Endothelial cell of umbilical vein (primary cell): ENCODE measurements around the gene RTP3. TPM values are rescaled to one million over a fixed set of nuclear protein-coding genes. Genes with fewer than 3 reads are reported as not detected.

Source experiments
- BruUV-seq: library from RNA; stranded (reverse); fragments of 400-500 nt; replicated peaks from 2 replicates; lab custom pipeline; 2021; lab: Mats Ljungman, UMichigan
- CTCF ChIA-PET: fragments of 300-600, 350-600 bp; sonication (Branson Sonifier 250); formaldehyde crosslinking; loops from one replicate; lab custom pipeline; 2021; ENCODE audit warnings: antibody characterized with exemption, inconsistent platforms; lab: Charles Lee
- POLR2A ChIA-PET: fragments of 300-600, 350-600 bp; sonication (Branson Sonifier 250); formaldehyde crosslinking; loops from one replicate; lab custom pipeline; 2021; ENCODE audit warnings: antibody characterized with exemption, inconsistent platforms; lab: Charles Lee
- DNase-seq: peaks from one replicate; pipeline ENCODE4 v3.0.0-alpha.2; 2011; ENCODE audit warnings: low read depth, low spot score
- FAIRE-seq: peaks from 2 replicates; lab custom pipeline; 2011; peaks lifted over from hg19 to GRCh38; lab: Jason Lieb, UNC
- H2AFZ ChIP-seq: 2 replicates; pipeline ENCODE4 v1.6.0; 2012; ENCODE audit warnings: low read depth, low read length, control low read depth, inconsistent platforms
- H3K27ac ChIP-seq: 2 replicates; pipeline ENCODE4 v1.5.1; 2011; ENCODE audit warnings: low read depth, mild to moderate bottlenecking, control low read depth, low read length, moderate library complexity; ENCODE audit not compliant: insufficient read depth
- H3K27me3 ChIP-seq, 2 experiments: 2 replicates each; pipeline versions ENCODE4 v1.6.0 to v1.6.1; 2011; ENCODE audit warnings: low read length in 2 of 2, mixed read lengths in 1 of 2; ENCODE audit not compliant: control insufficient read depth in 2 of 2, insufficient read depth in 2 of 2
- H3K36me3 ChIP-seq, 2 experiments: 2 replicates in 1 of 2; 3 replicates in 1 of 2; pipeline ENCODE4 v1.5.1; 2011; ENCODE audit warnings: low read length in 2 of 2, mild to moderate bottlenecking in 1 of 2, moderate library complexity in 1 of 2; ENCODE audit not compliant: control insufficient read depth in 2 of 2, insufficient read depth in 2 of 2; ENCODE audit errors: extremely low read depth in 1 of 2
- H3K4me1 ChIP-seq: 3 replicates; pipeline ENCODE4 v1.5.1; 2011; ENCODE audit warnings: mild to moderate bottlenecking, low read length; ENCODE audit not compliant: control insufficient read depth, insufficient read depth; ENCODE audit errors: extremely low read depth
- H3K4me2 ChIP-seq: 2 replicates; pipeline ENCODE4 v1.6.1; 2011; ENCODE audit warnings: low read length, control low read depth, mixed read lengths; ENCODE audit not compliant: insufficient read depth
- H3K4me3 ChIP-seq, 3 experiments: fragments of 200-600 bp in 1 of 3; sonication (generic), shearing (Covaris generic) in 1 of 3; replicated peaks in 1 of 3; 2 replicates each; pipeline ENCODE4 v1.5.1; 2011 to 2016; ENCODE audit warnings: control low read depth in 3 of 3, low read length in 3 of 3, mild to moderate bottlenecking in 2 of 3, inconsistent platforms in 1 of 3, low read depth in 1 of 3, moderate library complexity in 1 of 3; ENCODE audit not compliant: insufficient read depth in 1 of 3
- H3K79me2 ChIP-seq: 2 replicates; pipeline ENCODE4 v1.6.0; 2012; ENCODE audit warnings: low read length, inconsistent platforms; ENCODE audit not compliant: control insufficient read depth, insufficient read depth
- H3K9ac ChIP-seq: replicated peaks from 2 replicates; pipeline ENCODE3; 2011; ENCODE audit warnings: low read length, control low read depth; ENCODE audit not compliant: insufficient read depth; ENCODE audit errors: extremely low read depth
- H3K9me1 ChIP-seq: replicated peaks from 3 replicates; pipeline ENCODE4 v1.6.0; 2011; ENCODE audit warnings: mild to moderate bottlenecking, low read length; ENCODE audit not compliant: control insufficient read depth, insufficient read depth; ENCODE audit errors: extremely low read depth
- H3K9me3 ChIP-seq: replicated peaks from 2 replicates; pipeline ENCODE4 v1.5.1; 2012; ENCODE audit warnings: low read length, inconsistent platforms; ENCODE audit not compliant: control insufficient read depth, insufficient read depth
- H4K20me1 ChIP-seq: replicated peaks from 2 replicates; pipeline ENCODE3; 2011; ENCODE audit warnings: mild to moderate bottlenecking, low read length; ENCODE audit not compliant: control insufficient read depth, insufficient read depth; ENCODE audit errors: extremely low read depth
- CTCF ChIP-seq, 2 donors: IDR thresholded peaks; 1 replicate in 1 of 2; 2 replicates in 1 of 2; pipeline ENCODE4 v1.5.1; 2011; ENCODE audit warnings: low read length in 2 of 2, mild to moderate bottlenecking in 2 of 2, moderate library complexity in 2 of 2, control low read depth in 1 of 2, inconsistent platforms in 1 of 2, low read depth in 1 of 2; ENCODE audit not compliant: insufficient read depth in 1 of 2; ENCODE audit errors: extremely low read depth in 1 of 2
- EZH2 ChIP-seq: IDR thresholded peaks from 2 replicates; pipeline ENCODE4 v1.6.1; 2012; ENCODE audit warnings: borderline replicate concordance, low read depth, mild to moderate bottlenecking, moderate library complexity, low read length, inconsistent platforms; ENCODE audit not compliant: severe bottlenecking
- FOS ChIP-seq: IDR thresholded peaks from 2 replicates; pipeline ENCODE4 v1.6.1; 2011; ENCODE audit warnings: mild to moderate bottlenecking, low read length, moderate library complexity, borderline replicate concordance; ENCODE audit not compliant: insufficient read depth
- GATA2 ChIP-seq: IDR thresholded peaks from 2 replicates; pipeline ENCODE4 v1.7.0; 2011; ENCODE audit warnings: low read depth, mild to moderate bottlenecking, moderate library complexity, mixed read lengths, low read length; ENCODE audit not compliant: insufficient read length, insufficient read depth
- JUN ChIP-seq: IDR thresholded peaks from 2 replicates; pipeline ENCODE4 v1.6.1; 2011; ENCODE audit warnings: borderline replicate concordance, low read depth; ENCODE audit not compliant: insufficient read length, insufficient read depth
- MAX ChIP-seq: IDR thresholded peaks from 2 replicates; pipeline ENCODE4 v1.6.1; 2011; ENCODE audit not compliant: insufficient read depth, insufficient read length
- MYC ChIP-seq: IDR thresholded peaks from one replicate; pipeline ENCODE4 v1.6.1; 2011; ENCODE audit warnings: mild to moderate bottlenecking, low read depth, low read length
- POLR2A ChIP-seq: IDR thresholded peaks from 2 replicates; pipeline ENCODE4 v1.6.1; 2012; ENCODE audit warnings: low read depth, mild to moderate bottlenecking, control low read depth, low read length
- POLR2AphosphoS5 ChIP-seq: IDR thresholded peaks from 2 replicates; pipeline ENCODE4 v1.6.1; 2012; ENCODE audit warnings: low read depth, mild to moderate bottlenecking, control low read depth, low read length, moderate library complexity; ENCODE audit not compliant: insufficient read depth
- dilution Hi-C: fragments of 300-500 bp; cut with MboI; formaldehyde crosslinking; loops from one replicate; pipeline ENCODE4 v1.15.0; 2019; ENCODE audit warnings: low sequenced_read_pairs; ENCODE audit not compliant: extremely low pct_ligation_motif_present
- intact Hi-C: fragments of 100-400 bp; cut with micrococcal nuclease; formaldehyde crosslinking; loops from one replicate; pipeline ENCODE4 v1.10.0; 2022
- polyA plus RNA-seq, 4 experiments: library from polyadenylated mRNA; depleted of rRNA in 3 of 4; stranded (reverse) in 3 of 4; unstranded in 1 of 4; fragments of >200 nt; gene quantifications; 2 replicates each; pipeline versions ENCODE4 v1.2.1 to v1.2.3, GENCODE V29; 2011 to 2012; ENCODE audit warnings: missing spikeins in 1 of 4
- total RNA-seq: library from RNA; stranded (reverse); gene quantifications from 2 replicates; pipeline ENCODE4 v1.2.3, GENCODE V29; 2021

Gene RTP3
- total and polyA plus RNA-seq, 2 donors (not counting 3 experiments of a cell fraction or from before 2014, with no cell fraction given) = 0.06 TPM; not detected in 1

- Histone ChIP-seq H3K27ac (no peak overlapping the region), H4K20me1 (no peaks in the 10 kb centered on the region), H3K27me3 (no peaks in the 10 kb centered on the region), H2AFZ (peak overlapping the region; percentile 43), H3K9me1 (no peaks in the 10 kb centered on the region), H3K9ac (no peak overlapping the region), H3K9me3 (no peaks in the 10 kb centered on the region), H3K4me2 (no peak overlapping the region), H3K4me3 (no peak overlapping the region), H3K4me1 (peaks cover 12% of the 10 kb centered on the region), H3K36me3 (no peaks in the 10 kb centered on the region), H3K79me2 (no peaks in the 10 kb centered on the region)
- TF ChIP-seq POLR2AphosphoS5 (no peak), POLR2A (no peak), JUN (no peak), MAX (no peak), FOS (no peak), GATA2 (no peak), CTCF (IDR thresholded peaks at IDR 0.05; ENCODE audit: extremely low read depth in 1 of 2, insufficient read depth in 1 of 2, low read depth in 1 of 2, low read length in 2 of 2) (peak; percentile 25 to 28), MYC (no peak), EZH2 (no peak)
- BruUV-seq = no TSS peak
- ChIA-PET POLR2A (no interaction called here), CTCF (interaction anchor here (0.7 to 5.4 kb wide), 17 partner anchors 8 to 132 kb away, joined by 3 to 47 read pairs (median 5); partner anchors contain the start of gene LRRC2)
- FAIRE-seq (peak; percentile 86), DNase-seq (peak; percentile 36)
- dilution Hi-C loops (no loop called here), intact Hi-C loops (loop anchor here (2.0 kb wide), 1 partner anchor 62 kb away; no protein-coding TSS in a partner anchor)
These were observed 825 bp upstream of the RTP3 start for GRCh38 chr3:46496746-46497555.
